Loucy (cell line): ENCODE data around the gene IQSEC1.

ENCODE experiments used
- H2AFZ ChIP-seq: fragments of 200-600 bp; sonication (generic); 2 replicates; pipeline ENCODE4 v1.6.0; 2016; ENCODE audit warnings: antibody characterized with exemption, mild to moderate bottlenecking, low read length, moderate library complexity
- H3F3A ChIP-seq: fragments of 200-600 bp; 2 replicates; pipeline ENCODE4 v1.6.0; 2016; ENCODE audit warnings: antibody characterized with exemption, low read depth, mild to moderate bottlenecking
- H3K27me3 ChIP-seq: fragments of 200-600 bp; sonication (generic); 2 replicates; pipeline ENCODE4 v1.6.1; 2014; ENCODE audit warnings: low read length, mild to moderate bottlenecking; ENCODE audit not compliant: insufficient read depth, poor library complexity, severe bottlenecking
- H3K36me3 ChIP-seq: fragments of 200-600 bp; sonication (generic); 2 replicates; pipeline ENCODE4 v1.6.1; 2016; ENCODE audit warnings: low read length; ENCODE audit not compliant: insufficient read depth
- H3K4me1 ChIP-seq: fragments of 200-600 bp; sonication (generic); 2 replicates; pipeline ENCODE4 v1.5.1; 2014; ENCODE audit warnings: low read length, mild to moderate bottlenecking; ENCODE audit not compliant: insufficient read depth, poor library complexity, severe bottlenecking
- H3K4me2 ChIP-seq: fragments of 200-600 bp; sonication (generic); 2 replicates; pipeline ENCODE4 v1.6.0; 2014; ENCODE audit warnings: antibody characterized with exemption, low read length, low read depth, mild to moderate bottlenecking; ENCODE audit not compliant: poor library complexity, severe bottlenecking
- H3K4me3 ChIP-seq: fragments of 200-600 bp; sonication (generic); 2 replicates; pipeline ENCODE4 v1.5.1; 2014; ENCODE audit warnings: low read length, mild to moderate bottlenecking, mixed read lengths; ENCODE audit not compliant: poor library complexity, severe bottlenecking
- H3K79me2 ChIP-seq: fragments of 200-600 bp; sonication (generic); 2 replicates; pipeline ENCODE4 v1.6.1; 2014; ENCODE audit warnings: low read length; ENCODE audit not compliant: insufficient read depth
- H3K9ac ChIP-seq: fragments of 200-600 bp; sonication (generic); 2 replicates; pipeline ENCODE4 v1.6.0; 2014; ENCODE audit warnings: mild to moderate bottlenecking, low read depth, low read length, moderate library complexity; ENCODE audit not compliant: poor library complexity, severe bottlenecking
- H3K9me2 ChIP-seq: fragments of 200-600 bp; sonication (generic); replicated peaks from 2 replicates; pipeline ENCODE4 v1.6.1; 2016; ENCODE audit warnings: low read depth, low read length, mixed read lengths
- H3K9me3 ChIP-seq: fragments of 200-600 bp; sonication (generic); 2 replicates; pipeline ENCODE4 v1.6.1; 2014; ENCODE audit warnings: mild to moderate bottlenecking, antibody characterized with exemption, low read length, low read depth; ENCODE audit not compliant: insufficient read depth
- H4K20me1 ChIP-seq: fragments of 200-600 bp; sonication (generic); 2 replicates; pipeline ENCODE4 v1.6.0; 2014; ENCODE audit warnings: antibody characterized with exemption, low read length, mild to moderate bottlenecking; ENCODE audit not compliant: insufficient read depth, poor library complexity, severe bottlenecking
- CTCF ChIP-seq: fragments of 200-600 bp; sonication (generic); conservative IDR thresholded peaks from 2 replicates; pipeline ENCODE4 v1.5.1; 2014; ENCODE audit warnings: mild to moderate bottlenecking, antibody characterized with exemption, low read length
- EZH2phosphoT487 ChIP-seq: fragments of 200-600 bp; IDR thresholded peaks from 2 replicates; pipeline ENCODE4 v1.6.1; 2018; ENCODE audit warnings: antibody characterized with exemption, mild to moderate bottlenecking, moderate library complexity, borderline replicate concordance

The IQSEC1 gene

GRCh38 chr3:13080591-13080990 lies 7.4 kb upstream of the IQSEC1 start:
- H3K27me3 ChIP-seq: no peaks in the 10 kb centered on the region
- TF ChIP-seq CTCF (no peak), EZH2phosphoT487 (no peak)

GRCh38 chr3:13080026-13080425 lies 6.8 kb upstream of the IQSEC1 start:
- Histone ChIP-seq H4K20me1 (no peaks in the 10 kb centered on the region), H3K9me3 (no peaks in the 10 kb centered on the region), H3F3A (no peaks in the 10 kb centered on the region; the same call in 1 of the 2 replicates), H2AFZ (no peak overlapping the region), H3K4me1 (peaks cover 74% of the 10 kb centered on the region), H3K79me2 (peaks cover 15% of the 10 kb centered on the region), H3K9me2 (no peaks in the 10 kb centered on the region), H3K4me2 (peak overlapping the region; percentile 82), H3K4me3 (peak overlapping the region; percentile 69), H3K36me3 (no peaks in the 10 kb centered on the region), H3K27me3 (no peaks in the 10 kb centered on the region), H3K9ac (peak overlapping the region; percentile 81)
- TF ChIP-seq EZH2phosphoT487 (no peak), CTCF (no peak)

More at GRCh38 chr3:13080591-13080990, 7.4 kb upstream of the IQSEC1 start:
- peaks cover 15% of the 10 kb centered on the region for H3K79me2 ChIP-seq
- H2AFZ ChIP-seq: no peak overlapping the region
- H3K4me3 ChIP-seq: no peak overlapping the region
- no peaks in the 10 kb centered on the region for H3K9me2 ChIP-seq
- H4K20me1 ChIP-seq: no peaks in the 10 kb centered on the region
- H3F3A ChIP-seq: no peaks in the 10 kb centered on the region; the same call in 1 of the 2 replicates
- peaks cover 74% of the 10 kb centered on the region for H3K4me1 ChIP-seq
- peak overlapping the region; percentile 82 for H3K4me2 ChIP-seq
- H3K9me3 ChIP-seq: no peaks in the 10 kb centered on the region
- peak overlapping the region; percentile 81 for H3K9ac ChIP-seq
- H3K36me3 ChIP-seq: no peaks in the 10 kb centered on the region

- TF ChIP-seq EZH2phosphoT487 (no peak), CTCF (no peak)
- H3K9me2 ChIP-seq: no peaks in the 10 kb centered on the region
- no peaks in the 10 kb centered on the region for H3K9me3 ChIP-seq
- H3K27me3 ChIP-seq: no peaks in the 10 kb centered on the region
- H3K4me1 ChIP-seq: peaks cover 74% of the 10 kb centered on the region
- H3K79me2 ChIP-seq: peaks cover 15% of the 10 kb centered on the region
- H4K20me1 ChIP-seq: no peaks in the 10 kb centered on the region
- H3K36me3 ChIP-seq: no peaks in the 10 kb centered on the region
- H3K4me2 ChIP-seq: peak overlapping the region; percentile 82
- peak overlapping the region; percentile 81 for H3K9ac ChIP-seq
- no peaks in the 10 kb centered on the region; the same call in 1 of the 2 replicates for H3F3A ChIP-seq
- peak overlapping the region; percentile 69 for H3K4me3 ChIP-seq
- H2AFZ ChIP-seq: no peak overlapping the region
Measured at GRCh38 chr3:13079510-13079909, 6.3 kb upstream of the IQSEC1 start.
